GM15510 (cell line): ENCODE data around the gene PCDHA1.

ENCODE experiments used
- POLR2A ChIP-seq: IDR thresholded peaks from 3 replicates; pipeline ENCODE4 v1.6.1; 2011; ENCODE audit warnings: borderline replicate concordance; ENCODE audit not compliant: insufficient read length; ENCODE audit errors: extremely low read depth

Gene PCDHA1

GRCh38 chr5:140785905-140786686, at the start of gene PCDHA1:
Gene PCDHA1 (plus strand): TSS chr5:140786140.
- TF ChIP-seq POLR2A, result no peak

- no peak for TF ChIP-seq POLR2A
These were observed 48.5 kb upstream of the PCDHA1 start for GRCh38 chr5:140737486-140737885.

- TF ChIP-seq POLR2A, result no peak
These were observed 44.0 kb upstream of the PCDHA1 start for GRCh38 chr5:140741967-140742366.

GRCh38 chr5:140753561-140753960, 32.4 kb upstream of the PCDHA1 start:
- no peak for TF ChIP-seq POLR2A

- no peak for TF ChIP-seq POLR2A
These were observed 21.6 kb upstream of the PCDHA1 start for GRCh38 chr5:140764177-140764973.

GRCh38 chr5:140767444-140767843, 18.5 kb upstream of the PCDHA1 start:
- TF ChIP-seq POLR2A, result no peak

GRCh38 chr5:140780512-140780911, 5.4 kb upstream of the PCDHA1 start:
- no peak for TF ChIP-seq POLR2A

- no peak for TF ChIP-seq POLR2A
These were observed 5.1 kb downstream of the PCDHA1 start for GRCh38 chr5:140791089-140791488.

- TF ChIP-seq POLR2A, result no peak
These were observed 8.8 kb downstream of the PCDHA1 start, which contains the start of gene PCDHA2 for GRCh38 chr5:140794595-140795258. Gene PCDHA2 (plus strand): TSS chr5:140794852.

GRCh38 chr5:140795259-140795641, 9.3 kb downstream of the PCDHA1 start:
- TF ChIP-seq POLR2A, result no peak

- no peak for TF ChIP-seq POLR2A
These were observed 10.8 kb downstream of the PCDHA1 start for GRCh38 chr5:140796718-140797095.

GRCh38 chr5:140800816-140801493, 15.0 kb downstream of the PCDHA1 start, which contains the start of gene PCDHA3:
Gene PCDHA3 (plus strand): TSS chr5:140801057.
- no peak for TF ChIP-seq POLR2A

GRCh38 chr5:140801494-140801841, 15.5 kb downstream of the PCDHA1 start:
- no peak for TF ChIP-seq POLR2A

GRCh38 chr5:140802781-140803271, 16.9 kb downstream of the PCDHA1 start:
- TF ChIP-seq POLR2A, result no peak
